H1 (cell line): ENCODE results near the gene RNASE7. TPM values are rescaled to one million over a fixed set of nuclear protein-coding genes. Genes with fewer than 3 reads are reported as not detected.

Source experiments
- CTCF ChIA-PET: fragments of 300-600 bp; sonication (Branson Sonifier 250); formaldehyde crosslinking; loops from one replicate; lab custom pipeline; 2021; ENCODE audit not compliant: partially characterized antibody; lab: Charles Lee
- POLR2A ChIA-PET: fragments of 300-600 bp; sonication (Branson Sonifier 250); formaldehyde crosslinking; loops from one replicate; lab custom pipeline; 2021; ENCODE audit warnings: inconsistent platforms; ENCODE audit not compliant: partially characterized antibody; lab: Charles Lee
- DNase-seq, 2 experiments: peaks; one replicate each; pipeline versions ENCODE4 v3.0.0 to v3.0.0-alpha.2; 2010 to 2022; ENCODE audit warnings: low spot score in 2 of 2, low read depth in 1 of 2, mixed read lengths in 1 of 2
- FAIRE-seq: peaks from 2 replicates; lab custom pipeline; 2011; peaks lifted over from hg19 to GRCh38; lab: Jason Lieb, UNC
- H2AFZ ChIP-seq: 2 replicates; pipeline ENCODE4 v1.8.1; 2012; ENCODE audit warnings: low read length, inconsistent platforms
- H2AK5ac ChIP-seq: 2 replicates; pipeline ENCODE4 v1.6.1; 2013; ENCODE audit warnings: low read depth, low read length
- H2BK120ac ChIP-seq: replicated peaks from 2 replicates; pipeline ENCODE3; 2013; ENCODE audit warnings: low read depth, low read length, inconsistent platforms
- H2BK12ac ChIP-seq: 2 replicates; pipeline ENCODE4 v1.6.1; 2013; ENCODE audit warnings: low read depth, low read length
- H2BK15ac ChIP-seq: 2 replicates; pipeline ENCODE4 v1.6.1; 2013; ENCODE audit warnings: low read length
- H2BK20ac ChIP-seq: 2 replicates; pipeline ENCODE4 v1.6.1; 2013; ENCODE audit warnings: low read length
- H2BK5ac ChIP-seq: 2 replicates; pipeline ENCODE4 v1.6.1; 2013; ENCODE audit warnings: low read depth, low read length
- H3K14ac ChIP-seq: 2 replicates; pipeline ENCODE4 v1.6.1; 2013; ENCODE audit warnings: inconsistent platforms; ENCODE audit not compliant: insufficient read length
- H3K18ac ChIP-seq: 2 replicates; pipeline ENCODE4 v1.6.1; 2013; ENCODE audit warnings: low read length; ENCODE audit errors: extremely low read depth
- H3K23ac ChIP-seq: 2 replicates; pipeline ENCODE4 v1.6.1; 2013; ENCODE audit warnings: inconsistent platforms; ENCODE audit not compliant: insufficient read length
- H3K23me2 ChIP-seq: 2 replicates; pipeline ENCODE4 v1.6.1; 2013; ENCODE audit warnings: low read depth, low read length
- H3K27ac ChIP-seq: 2 replicates; pipeline ENCODE4 v1.6.1; 2011; ENCODE audit warnings: low read depth, low read length, inconsistent platforms
- H3K27me3 ChIP-seq, 4 experiments: replicated peaks in 1 of 4; 1 replicate in 1 of 4; 2 replicates in 3 of 4; pipeline versions ENCODE4 v1.6.1 to v1.8.1; 2011 to 2013; ENCODE audit warnings: low read length in 3 of 4, mild to moderate bottlenecking in 3 of 4, inconsistent platforms in 2 of 4, mixed read lengths in 2 of 4, moderate library complexity in 1 of 4; ENCODE audit not compliant: control insufficient read depth in 3 of 4, insufficient read depth in 3 of 4; ENCODE audit errors: extremely low read depth in 1 of 4
- H3K36me3 ChIP-seq, 4 experiments: 2 replicates each; pipeline versions ENCODE4 v1.6.1 to v1.8.1; 2011 to 2013; ENCODE audit warnings: mild to moderate bottlenecking in 4 of 4, low read length in 3 of 4, moderate library complexity in 2 of 4, control low read depth in 1 of 4, inconsistent platforms in 1 of 4; ENCODE audit not compliant: insufficient read depth in 4 of 4, control insufficient read depth in 2 of 4
- H3K4ac ChIP-seq: replicated peaks from 2 replicates; pipeline ENCODE3; 2013; ENCODE audit warnings: low read length, low read depth, mixed read lengths, inconsistent platforms; ENCODE audit not compliant: insufficient read length
- H3K4me1 ChIP-seq, 4 experiments: replicated peaks in 1 of 4; 1 replicate in 1 of 4; 2 replicates in 3 of 4; pipeline versions ENCODE4 v1.6.1 to v1.8.1; 2011 to 2013; ENCODE audit warnings: low read length in 3 of 4, inconsistent platforms in 2 of 4, mixed read lengths in 1 of 4; ENCODE audit not compliant: insufficient read depth in 4 of 4, control insufficient read depth in 3 of 4
- H3K4me2 ChIP-seq, 2 experiments: 2 replicates each; pipeline versions ENCODE4 v1.6.1 to v1.8.1; 2011 to 2013; ENCODE audit warnings: low read depth in 2 of 2, low read length in 2 of 2, control low read depth in 1 of 2, inconsistent platforms in 1 of 2, mild to moderate bottlenecking in 1 of 2; ENCODE audit not compliant: insufficient read depth in 1 of 2
- H3K4me3 ChIP-seq, 4 experiments: fragments of 200-600, 300-600 bp in 1 of 4; sonication (generic), shearing (Covaris generic), sonication (Bioruptor Twin) in 1 of 4; 2 replicates each; pipeline versions ENCODE4 v1.5.1 to v1.8.1; 2011 to 2016; ENCODE audit warnings: low read length in 4 of 4, low read depth in 3 of 4, control low read depth in 2 of 4, inconsistent platforms in 2 of 4, mild to moderate bottlenecking in 2 of 4, mixed read lengths in 1 of 4, moderate library complexity in 1 of 4; ENCODE audit not compliant: insufficient read depth in 2 of 4; ENCODE audit errors: extremely low read depth in 1 of 4
- H3K56ac ChIP-seq: replicated peaks from 2 replicates; pipeline ENCODE3; 2013; ENCODE audit warnings: low read depth, mild to moderate bottlenecking, mixed read lengths, low read length, inconsistent platforms; ENCODE audit not compliant: insufficient read length
- H3K79me1 ChIP-seq: 2 replicates; pipeline ENCODE4 v1.6.1; 2013; ENCODE audit warnings: low read depth, low read length, control low read depth
- H3K79me2 ChIP-seq, 2 experiments: 2 replicates each; pipeline versions ENCODE4 v1.6.1 to v1.8.1; 2012 to 2013; ENCODE audit warnings: low read length in 2 of 2, mild to moderate bottlenecking in 2 of 2, inconsistent platforms in 1 of 2; ENCODE audit not compliant: insufficient read depth in 2 of 2, control insufficient read depth in 1 of 2
- H3K9ac ChIP-seq, 4 experiments: replicated peaks in 1 of 4; 1 replicate in 1 of 4; 2 replicates in 3 of 4; pipeline versions ENCODE4 v1.6.1 to v1.8.1; 2011 to 2013; ENCODE audit warnings: low read depth in 3 of 4, low read length in 3 of 4, control low read depth in 2 of 4, mild to moderate bottlenecking in 2 of 4, moderate library complexity in 2 of 4, inconsistent platforms in 1 of 4; ENCODE audit errors: extremely low read depth in 1 of 4
- H3K9me3 ChIP-seq, 2 experiments: 2 replicates each; pipeline versions ENCODE4 v1.6.1 to v1.8.1; 2012 to 2013; ENCODE audit warnings: mild to moderate bottlenecking in 2 of 2, moderate library complexity in 2 of 2, control low read depth in 1 of 2, inconsistent platforms in 1 of 2, low read depth in 1 of 2, low read length in 1 of 2, mixed read lengths in 1 of 2; ENCODE audit not compliant: insufficient read depth in 2 of 2
- H4K20me1 ChIP-seq, 2 experiments: replicated peaks in 1 of 2; 2 replicates each; pipeline versions ENCODE3 to v1.8.1; 2011 to 2013; ENCODE audit warnings: inconsistent platforms in 2 of 2, low read length in 2 of 2, mild to moderate bottlenecking in 1 of 2; ENCODE audit not compliant: insufficient read depth in 2 of 2, control insufficient read depth in 1 of 2
- H4K5ac ChIP-seq: 2 replicates; pipeline ENCODE4 v1.6.1; 2013; ENCODE audit warnings: low read length, low read depth, mixed read lengths, inconsistent platforms; ENCODE audit not compliant: insufficient read length
- H4K8ac ChIP-seq: 2 replicates; pipeline ENCODE4 v1.8.0; 2013; ENCODE audit warnings: mild to moderate bottlenecking, moderate library complexity, low read length, inconsistent platforms; ENCODE audit not compliant: insufficient read depth; ENCODE audit errors: extremely low read depth
- H4K91ac ChIP-seq: replicated peaks from 2 replicates; pipeline ENCODE3; 2013; ENCODE audit warnings: low read length, mixed read lengths, inconsistent platforms; ENCODE audit not compliant: insufficient read length
- BCL11A ChIP-seq, 2 experiments: IDR thresholded peaks; one replicate each; pipeline ENCODE4 v1.6.1; 2011; ENCODE audit warnings: low read depth in 2 of 2, low read length in 2 of 2, mild to moderate bottlenecking in 2 of 2
- BRCA1 ChIP-seq: IDR thresholded peaks from 2 replicates; pipeline ENCODE4 v1.6.1; 2012; ENCODE audit warnings: low read depth, low read length, improper control_type of control experiment
- CBX8 ChIP-seq: fragments of 300-800, 300-1000 bp; sonication (generic); IDR thresholded peaks from 2 replicates; pipeline ENCODE4 v1.7.1; 2016; ENCODE audit warnings: low read depth, low read length, borderline replicate concordance
- CHD1 ChIP-seq: IDR thresholded peaks from 2 replicates; pipeline ENCODE4 v1.6.1; 2012; ENCODE audit warnings: low read depth, low read length, improper control_type of control experiment
- CTBP2 ChIP-seq: IDR thresholded peaks from 2 replicates; pipeline ENCODE4 v1.7.0; 2011; ENCODE audit warnings: borderline replicate concordance, mild to moderate bottlenecking, moderate library complexity, mixed read lengths, low read length; ENCODE audit not compliant: insufficient read depth, insufficient read length
- JUN ChIP-seq: IDR thresholded peaks from 2 replicates; pipeline ENCODE4 v1.6.1; 2011; ENCODE audit warnings: low read depth, mild to moderate bottlenecking, improper control_type of control experiment, low read length
- JUND ChIP-seq: IDR thresholded peaks from 2 replicates; pipeline ENCODE4 v1.6.1; 2011; ENCODE audit warnings: mild to moderate bottlenecking, improper control_type of control experiment, low read length
- SIRT6 ChIP-seq: IDR thresholded peaks from one replicate; pipeline ENCODE4 v1.7.1; 2012; ENCODE audit warnings: low read length, inconsistent platforms
- SRF ChIP-seq: IDR thresholded peaks from 2 replicates; pipeline ENCODE4 v1.6.1; 2011; ENCODE audit warnings: mild to moderate bottlenecking, low read depth, low read length, moderate library complexity
- WGBS, 2 experiments: shearing (Covaris generic) in 1 of 2; methylation state at CpG; one replicate each; pipeline versions ENCODE4 v1.1.6 to v1.1.7; 2013 to 2015; ENCODE audit warnings: low lambda C conversion rate in 2 of 2, mixed read lengths in 2 of 2, inconsistent platforms in 1 of 2, low coverage in 1 of 2, missing lambda C conversion rate in 1 of 2; ENCODE audit not compliant: insufficient replicate concordance in 2 of 2, insufficient coverage in 1 of 2, insufficient read length in 1 of 2; ENCODE audit errors: extremely low coverage in 1 of 2, missing lambda C conversion rate in 1 of 2; 5-methylcytosine and 5-hydroxymethylcytosine counted together
- polyA plus RNA-seq, 7 experiments: library from polyadenylated mRNA; depleted of rRNA in 3 of 7; stranded (reverse) in 5 of 7; unstranded in 2 of 7; fragments of >200 nt in 5 of 7; fragments of 200-250 nt in 2 of 7; gene quantifications; 1 replicate in 5 of 7; 2 replicates in 1 of 7; 4 replicates in 1 of 7; pipeline versions ENCODE4 v1.2.1 to v1.2.3, GENCODE V29; 2011 to 2013; ENCODE audit warnings: missing spikeins in 2 of 7, mixed read lengths in 2 of 7
- total RNA-seq: library from RNA; stranded (reverse); fragmentation: NEBNext Ultra II Directional; extraction: Animal tissue kit (Norgen Biotek cat#: 25700); gene quantifications from 2 replicates; pipeline ENCODE4 v1.2.1, GENCODE V29; 2021

Gene RNASE7
- total and polyA plus RNA-seq, 2 of the 8 experiments (the other 6 are each of a cell fraction or from before 2014, with no cell fraction given): not detected

- FAIRE-seq (no peak), DNase-seq (no peak)
- H2BK120ac ChIP-seq: no peak overlapping the region
- H3K4me2 ChIP-seq: no peak overlapping the region
- no peak overlapping the region for H3K56ac ChIP-seq
- no peak overlapping the region for H3K18ac ChIP-seq
- H3K23me2 ChIP-seq: no peaks in the 10 kb centered on the region
- H3K79me1 ChIP-seq: no peaks in the 10 kb centered on the region
- peaks cover 2 to 7% (median 5%) of the 10 kb centered on the region in 4 experiments; a peak in 5 of 7 replicates for H3K4me1 ChIP-seq
- ChIA-PET CTCF (interaction anchor here (0.6 to 16.1 kb wide), 42 partner anchors 8 to 699 kb away, joined by 3 to 371 read pairs (median 6); partner anchors contain the start of genes ARHGEF40, METTL17, NDRG2 and OR5AU1), POLR2A (interaction anchor here (0.5 to 2.8 kb wide), 15 partner anchors 8 to 199 kb away, joined by 3 to 36 read pairs (median 4); partner anchors contain the start of genes ARHGEF40, NDRG2 and RNASE7)
- H2BK5ac ChIP-seq: no peak overlapping the region
- no peak overlapping the region for H3K4me3 ChIP-seq
- no peak overlapping the region for H3K9ac ChIP-seq
- no peaks in the 10 kb centered on the region for H4K20me1 ChIP-seq
- no peak overlapping the region for H2BK15ac ChIP-seq
- no peak overlapping the region for H2AK5ac ChIP-seq
- no peak overlapping the region for H3K4ac ChIP-seq
- H3K27ac ChIP-seq: no peak overlapping the region
- H2BK12ac ChIP-seq: no peak overlapping the region
- no peak overlapping the region for H4K8ac ChIP-seq
- no peak overlapping the region for H2AFZ ChIP-seq
- H3K27me3 ChIP-seq: no peaks in the 10 kb centered on the region; a peak in 1 of 7 replicates
- no peak overlapping the region for H2BK20ac ChIP-seq
- no peak overlapping the region for H4K91ac ChIP-seq
- no peaks in the 10 kb centered on the region for H3K9me3 ChIP-seq
- 82% methylated on average over 6 of the region's 6 CpGs; no CpG with 5 or more reads in 1 of the 2 experiments for WGBS, 2 experiments
- no peaks in the 10 kb centered on the region for H3K79me2 ChIP-seq
- no peak overlapping the region for H3K14ac ChIP-seq
- no peak overlapping the region for H3K23ac ChIP-seq
- no peak overlapping the region for H4K5ac ChIP-seq
- H3K36me3 ChIP-seq: peaks cover 0 to 2% (median 0%) of the 10 kb centered on the region in 4 experiments; a peak in 3 of 8 replicates
- TF ChIP-seq CHD1 (no peak), CTBP2 (no peak), SRF (no peak), BCL11A (IDR thresholded peaks at IDR 0.05; ENCODE audit: low read depth in 2 of 2, low read length in 2 of 2) (no peak), SIRT6 (no peak), BRCA1 (no peak), JUND (no peak), CBX8 (no peak), JUN (no peak)
Observed at GRCh38 chr14:21015312-21015711, 26.9 kb upstream of the RNASE7 start.
